HEK293 (cell line): ENCODE measurements around the gene TLE4.

ENCODE experiments used
- KLF10 ChIP-seq: fragments of 450-650 bp; IDR thresholded peaks from 2 replicates; pipeline ENCODE4 v1.5.1; 2018; ENCODE audit warnings: missing biosample characterization, mild to moderate bottlenecking, missing genetic modification characterization
- TF ChIP-seq, protein P1 (sequence below): fragments of 450-650 bp; formaldehyde crosslinking; conservative IDR thresholded peaks from 2 replicates; pipeline ENCODE4 v1.5.1; 2016; ENCODE audit warnings: low read depth, missing biosample characterization, missing genetic modification characterization

DNA sequence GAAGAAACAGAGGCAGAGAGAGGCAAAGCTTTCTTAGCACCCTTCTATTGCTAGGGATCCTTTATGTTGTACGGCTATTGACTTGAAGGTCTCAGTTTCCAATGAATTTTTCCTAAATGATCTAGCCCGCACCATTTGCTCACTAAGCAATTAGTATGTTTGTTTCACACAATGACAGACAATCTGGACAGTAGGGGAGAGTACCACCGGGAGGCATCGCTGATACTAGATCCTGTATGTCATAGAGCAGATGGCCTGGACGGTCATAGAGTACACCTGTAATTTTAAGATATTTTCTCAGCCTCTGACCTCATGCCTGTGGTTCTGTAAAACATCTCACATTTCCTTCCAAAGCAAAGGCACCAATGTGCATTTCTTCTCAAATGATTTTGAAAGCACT is 194.3 kb downstream of the TLE4 start:
- no peak for TF ChIP-seq KLF10 (tag by site-specific recombination)
- TF ChIP-seq, protein P1, sequence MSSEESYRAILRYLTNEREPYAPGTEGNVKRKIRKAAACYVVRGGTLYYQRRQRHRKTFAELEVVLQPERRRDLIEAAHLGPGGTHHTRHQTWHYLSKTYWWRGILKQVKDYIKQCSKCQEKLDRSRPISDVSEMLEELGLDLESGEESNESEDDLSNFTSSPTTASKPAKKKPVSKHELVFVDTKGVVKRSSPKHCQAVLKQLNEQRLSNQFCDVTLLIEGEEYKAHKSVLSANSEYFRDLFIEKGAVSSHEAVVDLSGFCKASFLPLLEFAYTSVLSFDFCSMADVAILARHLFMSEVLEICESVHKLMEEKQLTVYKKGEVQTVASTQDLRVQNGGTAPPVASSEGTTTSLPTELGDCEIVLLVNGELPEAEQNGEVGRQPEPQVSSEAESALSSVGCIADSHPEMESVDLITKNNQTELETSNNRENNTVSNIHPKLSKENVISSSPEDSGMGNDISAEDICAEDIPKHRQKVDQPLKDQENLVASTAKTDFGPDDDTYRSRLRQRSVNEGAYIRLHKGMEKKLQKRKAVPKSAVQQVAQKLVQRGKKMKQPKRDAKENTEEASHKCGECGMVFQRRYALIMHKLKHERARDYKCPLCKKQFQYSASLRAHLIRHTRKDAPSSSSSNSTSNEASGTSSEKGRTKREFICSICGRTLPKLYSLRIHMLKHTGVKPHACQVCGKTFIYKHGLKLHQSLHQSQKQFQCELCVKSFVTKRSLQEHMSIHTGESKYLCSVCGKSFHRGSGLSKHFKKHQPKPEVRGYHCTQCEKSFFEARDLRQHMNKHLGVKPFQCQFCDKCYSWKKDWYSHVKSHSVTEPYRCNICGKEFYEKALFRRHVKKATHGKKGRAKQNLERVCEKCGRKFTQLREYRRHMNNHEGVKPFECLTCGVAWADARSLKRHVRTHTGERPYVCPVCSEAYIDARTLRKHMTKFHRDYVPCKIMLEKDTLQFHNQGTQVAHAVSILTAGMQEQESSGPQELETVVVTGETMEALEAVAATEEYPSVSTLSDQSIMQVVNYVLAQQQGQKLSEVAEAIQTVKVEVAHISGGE (tag by site-specific recombination), result no peak
